HUES48 (cell line): ENCODE measurements around the gene CTNND2.

Source experiments
- H3K27ac ChIP-seq: one replicate; pipeline ENCODE4 v1.7.0; 2013; ENCODE audit warnings: low read depth, low read length, inconsistent platforms
- H3K27me3 ChIP-seq: 2 replicates; pipeline ENCODE4 v1.6.1; 2013; ENCODE audit warnings: mild to moderate bottlenecking, low read length; ENCODE audit not compliant: control insufficient read depth, insufficient read depth
- H3K36me3 ChIP-seq: 2 replicates; pipeline ENCODE4 v1.6.1; 2013; ENCODE audit warnings: low read length; ENCODE audit not compliant: control insufficient read depth, insufficient read depth
- H3K4me1 ChIP-seq: 2 replicates; pipeline ENCODE4 v1.6.1; 2013; ENCODE audit warnings: mild to moderate bottlenecking, low read length; ENCODE audit not compliant: control insufficient read depth, insufficient read depth
- H3K4me3 ChIP-seq: 2 replicates; pipeline ENCODE4 v1.5.1; 2013; ENCODE audit warnings: mild to moderate bottlenecking, low read depth, low read length
- H3K9ac ChIP-seq: 2 replicates; pipeline ENCODE4 v1.6.1; 2013; ENCODE audit warnings: mild to moderate bottlenecking, low read depth, low read length, moderate library complexity
- H3K9me3 ChIP-seq: 2 replicates; pipeline ENCODE4 v1.6.1; 2013; ENCODE audit warnings: low read length; ENCODE audit not compliant: control insufficient read depth, insufficient read depth

Gene CTNND2

DNA sequence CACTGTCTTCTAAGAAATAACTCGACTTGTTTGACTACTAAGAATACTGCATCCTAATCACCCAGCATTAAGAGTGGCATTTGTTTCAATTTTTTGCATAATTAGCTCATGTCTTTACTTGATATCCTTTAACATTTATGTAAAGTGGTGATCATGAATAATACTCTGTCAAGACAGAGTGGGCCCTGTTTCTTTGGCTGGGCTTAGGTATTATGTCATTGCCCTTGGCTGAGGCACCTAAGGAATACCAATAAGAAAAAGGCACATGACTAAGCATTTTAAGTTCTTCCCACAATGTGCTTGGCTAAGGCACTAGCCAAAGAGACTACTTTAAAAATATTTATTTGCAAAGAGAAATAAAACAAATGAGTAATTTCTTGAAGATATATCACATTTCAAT lies 308.1 kb downstream of the CTNND2 start:
- no peaks in the 10 kb centered on the region for H3K9me3 ChIP-seq
- H3K4me3 ChIP-seq = no peak overlapping the region
- H3K4me1 ChIP-seq = peaks cover 21% of the 10 kb centered on the region
- no peak overlapping the region for H3K27ac ChIP-seq
- H3K9ac ChIP-seq = no peak overlapping the region
- no peaks in the 10 kb centered on the region for H3K27me3 ChIP-seq
- no peaks in the 10 kb centered on the region for H3K36me3 ChIP-seq

DNA sequence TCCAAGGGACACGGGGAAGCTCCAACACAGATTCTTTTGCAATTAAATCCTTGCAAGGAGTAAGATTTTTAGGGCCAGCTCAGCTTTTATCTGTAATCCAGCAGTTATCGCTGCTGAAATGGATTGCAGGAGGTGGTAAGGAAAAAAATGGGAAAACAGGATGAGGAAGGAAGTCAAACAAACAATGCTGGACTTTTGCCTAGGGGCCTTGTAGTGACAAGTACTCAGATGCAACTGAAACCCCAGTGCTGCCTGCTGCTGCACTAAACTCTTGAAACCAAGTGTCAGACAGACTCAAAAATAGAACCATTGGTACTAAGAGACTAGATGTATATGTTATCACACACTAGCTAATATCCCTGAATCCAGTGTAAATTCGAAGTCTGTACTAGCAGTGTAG lies 309.2 kb downstream of the CTNND2 start:
- Histone ChIP-seq H3K9ac (no peak overlapping the region; the same call in 1 of the 2 replicates), H3K4me3 (no peak overlapping the region), H3K9me3 (peaks cover 6% of the 10 kb centered on the region; the same call in 1 of the 2 replicates), H3K27ac (no peak overlapping the region), H3K27me3 (no peaks in the 10 kb centered on the region), H3K4me1 (peaks cover 21% of the 10 kb centered on the region), H3K36me3 (no peaks in the 10 kb centered on the region)

DNA sequence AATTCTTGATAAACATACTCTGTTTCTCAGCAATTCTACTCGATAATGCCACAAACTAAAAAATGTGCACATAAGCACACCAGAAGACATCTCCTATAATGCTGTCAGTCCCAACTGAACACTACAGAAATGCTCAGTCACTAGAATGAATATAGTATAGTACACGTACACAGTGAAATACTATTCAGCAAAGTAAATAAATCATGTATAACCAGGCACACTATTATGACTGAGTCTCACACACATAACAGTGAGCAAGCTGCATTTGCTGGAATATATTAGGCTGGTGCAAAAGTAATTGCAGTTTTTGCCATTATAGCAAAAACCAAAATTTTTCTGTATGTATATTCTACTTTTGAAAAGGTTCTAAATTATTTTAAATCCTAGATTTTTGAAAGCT lies 310.2 kb downstream of the CTNND2 start:
- no peaks in the 10 kb centered on the region for H3K27me3 ChIP-seq
- H3K27ac ChIP-seq = no peak overlapping the region
- peaks cover 6% of the 10 kb centered on the region; the same call in 1 of the 2 replicates for H3K9me3 ChIP-seq
- no peak overlapping the region for H3K9ac ChIP-seq
- H3K4me3 ChIP-seq = no peak overlapping the region
- peaks cover 21% of the 10 kb centered on the region for H3K4me1 ChIP-seq
- H3K36me3 ChIP-seq = no peaks in the 10 kb centered on the region

DNA sequence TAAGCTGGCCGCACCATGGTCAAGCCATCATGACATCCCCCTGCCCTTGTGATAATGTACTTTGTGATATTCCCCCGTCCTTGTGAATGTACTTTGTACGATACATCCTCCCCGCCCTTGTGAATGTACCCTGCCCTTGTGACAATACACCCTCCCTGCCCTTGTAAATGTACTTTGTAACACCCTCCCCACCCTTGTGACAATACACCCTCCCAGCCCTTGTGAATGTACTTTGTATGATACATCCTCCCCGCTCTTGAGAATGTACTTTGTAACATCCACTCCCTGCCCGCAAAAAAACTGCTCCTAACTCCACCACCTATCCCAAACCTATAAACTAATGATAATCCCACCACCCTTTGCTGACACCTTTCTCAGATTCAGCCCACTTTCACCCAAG lies 313.8 kb downstream of the CTNND2 start:
- H3K27ac ChIP-seq = no peak overlapping the region
- no peak overlapping the region for H3K4me3 ChIP-seq
- no peak overlapping the region for H3K9ac ChIP-seq
- H3K4me1 ChIP-seq = peaks cover 25% of the 10 kb centered on the region
- no peaks in the 10 kb centered on the region for H3K27me3 ChIP-seq
- no peaks in the 10 kb centered on the region for H3K36me3 ChIP-seq
- peaks cover 6% of the 10 kb centered on the region; the same call in 1 of the 2 replicates for H3K9me3 ChIP-seq

DNA sequence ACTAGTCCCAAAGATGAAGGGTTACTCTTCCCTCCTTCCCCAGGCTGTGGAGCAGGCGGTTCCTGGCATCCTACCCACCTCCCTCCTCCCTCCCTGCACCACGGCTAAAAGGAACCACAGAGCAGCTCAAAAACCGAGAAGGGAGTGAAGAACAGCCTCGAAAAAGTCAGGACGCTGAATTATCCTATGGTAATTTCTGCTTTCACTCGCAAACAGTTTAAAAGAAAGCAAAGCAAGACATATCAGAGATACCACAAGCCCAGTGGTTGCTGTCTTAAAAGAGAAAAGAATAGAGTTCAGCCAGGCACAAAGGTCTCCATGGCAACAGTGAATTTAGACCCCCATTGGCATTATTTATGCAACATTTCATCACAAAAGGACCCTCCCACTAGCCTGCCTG lies 315.4 kb downstream of the CTNND2 start:
- Histone ChIP-seq H3K4me1 (peaks cover 28% of the 10 kb centered on the region), H3K27ac (peak overlapping the region; percentile 87)

DNA sequence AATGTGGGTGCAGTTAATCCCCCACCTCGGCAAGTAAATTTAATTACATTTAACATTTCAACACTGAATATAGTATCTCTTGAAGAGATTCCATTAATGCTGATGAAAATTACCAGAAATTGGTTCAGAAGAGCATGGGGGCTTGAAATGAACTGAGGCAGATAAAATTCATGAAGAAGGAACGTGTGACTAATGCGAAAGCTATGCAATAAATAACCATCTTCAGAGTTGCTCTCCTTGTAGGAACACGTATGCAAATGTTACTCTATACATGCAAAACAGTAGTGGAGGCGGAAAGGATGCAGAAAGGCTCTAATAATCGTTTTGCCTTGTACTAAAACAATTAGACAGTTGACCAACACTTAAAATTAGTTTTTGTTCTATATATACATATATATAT lies 320.2 kb downstream of the CTNND2 start:
- H3K27me3 ChIP-seq = no peaks in the 10 kb centered on the region
- no peak overlapping the region for H3K9ac ChIP-seq
- H3K36me3 ChIP-seq = no peaks in the 10 kb centered on the region
- no peak overlapping the region for H3K4me3 ChIP-seq
- peaks cover 35% of the 10 kb centered on the region for H3K4me1 ChIP-seq
- no peaks in the 10 kb centered on the region for H3K9me3 ChIP-seq
- peak overlapping the region; percentile 9 for H3K27ac ChIP-seq

More for the DNA sequence above, 315.4 kb downstream of the CTNND2 start:
- Histone ChIP-seq H3K9ac (no peak overlapping the region), H3K36me3 (no peaks in the 10 kb centered on the region), H3K4me3 (peak overlapping the region; percentile 48), H3K27me3 (no peaks in the 10 kb centered on the region), H3K9me3 (peaks cover 6% of the 10 kb centered on the region; the same call in 1 of the 2 replicates)

DNA sequence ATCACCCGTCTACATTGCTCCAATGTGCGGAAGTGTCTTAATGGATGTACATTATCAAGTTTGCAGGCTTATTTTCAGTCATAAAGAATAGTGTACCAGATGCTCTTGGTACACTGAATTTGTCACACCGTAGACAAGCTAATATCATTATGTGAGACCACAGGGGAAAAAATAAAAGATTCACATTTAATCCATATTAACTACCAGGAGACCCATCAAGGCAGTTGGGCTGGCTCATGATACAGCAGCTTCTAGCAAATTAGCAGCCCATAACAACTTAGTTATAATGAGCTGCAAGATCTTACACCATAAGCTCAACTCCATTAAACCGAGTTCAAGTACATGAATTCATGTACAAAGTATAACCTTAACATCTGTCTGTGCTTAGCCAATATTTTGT lies 324.9 kb downstream of the CTNND2 start:
- Histone ChIP-seq H3K4me3 (no peak overlapping the region), H3K4me1 (peaks cover 10% of the 10 kb centered on the region; the same call in 1 of the 2 replicates), H3K27me3 (no peaks in the 10 kb centered on the region), H3K9me3 (no peaks in the 10 kb centered on the region), H3K36me3 (no peaks in the 10 kb centered on the region), H3K27ac (no peak overlapping the region), H3K9ac (no peak overlapping the region)

DNA sequence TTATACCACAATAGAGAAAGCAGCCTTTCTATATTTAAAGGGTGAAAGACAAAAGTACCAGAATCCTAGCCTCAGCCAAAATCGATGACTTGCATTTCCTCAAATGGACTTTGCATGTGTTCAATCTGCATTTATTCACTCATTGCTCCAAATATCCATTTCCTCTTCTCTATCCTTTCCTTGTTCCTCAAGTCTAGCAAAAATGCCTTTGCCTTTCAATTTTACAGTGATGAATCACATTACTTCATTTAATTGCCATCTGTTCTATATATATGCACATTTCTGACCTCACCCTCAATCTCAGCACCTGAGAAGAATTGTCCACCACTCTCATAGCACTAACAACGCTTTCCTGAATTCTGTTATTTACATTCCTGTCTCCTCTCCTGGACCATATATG lies 329.5 kb downstream of the CTNND2 start:
- H3K36me3 ChIP-seq = no peaks in the 10 kb centered on the region
- H3K9me3 ChIP-seq = no peaks in the 10 kb centered on the region
- no peaks in the 10 kb centered on the region; the same call in 1 of the 2 replicates for H3K4me1 ChIP-seq
- H3K9ac ChIP-seq = no peak overlapping the region
- H3K27me3 ChIP-seq = no peaks in the 10 kb centered on the region
- no peak overlapping the region for H3K4me3 ChIP-seq
- no peak overlapping the region for H3K27ac ChIP-seq

DNA sequence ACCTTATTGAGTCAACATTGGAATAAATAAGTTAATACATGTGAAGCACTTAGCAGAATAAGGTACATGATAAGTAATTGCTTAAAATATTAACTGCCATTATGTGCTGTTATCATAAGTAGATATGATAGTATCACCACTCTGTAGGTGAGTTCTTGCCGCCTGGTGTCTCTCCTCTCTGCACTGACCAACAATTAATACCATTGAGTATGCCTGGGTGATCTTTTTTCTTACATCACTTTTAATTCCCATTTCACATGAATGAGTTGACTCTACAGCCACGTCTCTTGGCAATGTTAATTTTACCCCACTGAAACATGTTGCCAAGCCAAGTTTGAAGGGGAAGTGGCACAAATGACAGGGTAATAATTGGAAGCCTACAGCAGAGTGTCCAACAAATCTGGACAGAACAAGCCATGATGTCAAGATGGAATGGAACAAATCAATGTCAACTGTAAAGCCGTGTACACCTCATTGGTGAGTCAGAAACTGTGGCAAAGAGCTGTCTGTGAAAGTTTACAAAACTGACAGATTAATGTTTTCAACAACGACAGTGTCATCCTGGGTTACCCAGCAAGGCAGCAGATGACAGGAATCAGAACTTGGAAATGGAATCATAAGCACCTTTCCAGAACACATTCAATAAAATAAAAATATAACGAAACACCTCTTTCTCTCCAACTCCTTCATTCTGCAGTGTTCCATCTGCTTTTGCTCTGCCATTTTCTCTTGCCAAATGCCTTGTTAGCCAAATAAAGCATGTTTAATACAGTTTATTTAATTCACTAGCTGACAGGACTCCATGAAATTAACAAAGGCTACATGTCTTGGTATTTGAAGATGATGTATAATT lies 330.9 kb downstream of the CTNND2 start:
- Histone ChIP-seq H3K9me3 (no peaks in the 10 kb centered on the region), H3K27me3 (no peaks in the 10 kb centered on the region), H3K9ac (no peak overlapping the region), H3K4me3 (no peak overlapping the region), H3K36me3 (no peaks in the 10 kb centered on the region), H3K27ac (no peak overlapping the region), H3K4me1 (no peaks in the 10 kb centered on the region; the same call in 1 of the 2 replicates)

DNA sequence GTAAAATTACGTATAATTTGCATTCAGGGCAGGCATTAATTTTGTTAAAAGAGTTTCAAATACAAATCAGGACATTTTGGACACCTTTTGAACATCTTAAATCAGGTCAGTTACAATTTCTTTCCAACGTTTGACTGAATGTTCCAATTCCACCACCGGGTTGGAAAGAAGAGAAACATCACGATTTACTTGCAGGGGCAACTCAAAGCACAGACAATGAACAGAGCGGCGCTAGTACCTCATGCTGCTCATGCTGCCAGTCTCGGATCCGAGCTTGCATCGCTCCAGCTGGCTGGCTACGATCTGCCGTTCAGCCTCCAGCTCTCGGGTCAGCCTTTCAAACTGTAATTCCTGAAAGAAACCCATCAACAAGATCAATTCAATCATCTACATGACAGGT lies 339.5 kb downstream of the CTNND2 start:
- H3K27ac ChIP-seq = no peak overlapping the region
- no peaks in the 10 kb centered on the region for H3K36me3 ChIP-seq
- H3K9ac ChIP-seq = no peak overlapping the region
- H3K9me3 ChIP-seq = no peaks in the 10 kb centered on the region
- no peaks in the 10 kb centered on the region for H3K27me3 ChIP-seq
- no peak overlapping the region for H3K4me3 ChIP-seq
- no peaks in the 10 kb centered on the region for H3K4me1 ChIP-seq

DNA sequence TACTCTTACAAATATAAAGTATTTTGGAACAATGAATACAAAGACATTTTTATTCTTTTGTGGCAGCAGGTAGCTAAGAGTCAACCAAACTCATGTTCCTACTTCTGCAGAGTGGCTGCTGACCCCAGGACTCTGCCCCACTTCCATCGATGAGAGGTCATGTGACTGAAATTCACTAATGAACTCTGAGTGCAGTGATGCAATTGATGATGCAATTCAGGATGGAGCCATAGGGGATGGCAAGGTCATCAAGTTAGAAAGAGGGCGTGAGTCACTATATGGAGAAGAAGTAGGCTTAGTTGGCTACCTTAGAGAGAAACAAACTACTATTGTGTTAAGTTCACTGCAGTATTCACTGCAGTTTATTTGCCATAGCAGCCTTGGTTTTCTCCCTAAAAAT lies 340.4 kb downstream of the CTNND2 start:
- H3K4me1 ChIP-seq = no peaks in the 10 kb centered on the region
- no peak overlapping the region for H3K9ac ChIP-seq
- H3K36me3 ChIP-seq = no peaks in the 10 kb centered on the region
- H3K9me3 ChIP-seq = no peaks in the 10 kb centered on the region
- H3K27me3 ChIP-seq = no peaks in the 10 kb centered on the region
- no peak overlapping the region for H3K27ac ChIP-seq
- H3K4me3 ChIP-seq = no peak overlapping the region
